Mucosa of descending colon (tissue), 3 donors: Measurements from ENCODE around the gene MYO7B. TPM values are rescaled to one million over a fixed set of nuclear protein-coding genes. Genes with fewer than 3 reads are reported as not detected.

Experiments
- ATAC-seq: fragments of 200-7000 bp; cut with Tn5 transposase; one replicate; pipeline ENCODE4 v1.9.1; 2020; ENCODE audit warnings: mild to moderate bottlenecking, moderate library complexity
- DNase-seq, 3 donors: peaks; one replicate each; pipeline ENCODE4 v3.0.0-alpha.2; 2020
- H3K36me3 ChIP-seq: fragments of 200-600 bp; one replicate; pipeline ENCODE4 v1.8.0; 2021; ENCODE audit warnings: low read depth, mild to moderate bottlenecking
- H3K4me1 ChIP-seq: fragments of 200-600 bp; one replicate; pipeline ENCODE4 v1.8.0; 2021; ENCODE audit warnings: low read depth, mild to moderate bottlenecking
- H3K4me3 ChIP-seq: fragments of 200-600 bp; one replicate; pipeline ENCODE4 v1.8.0; 2021; ENCODE audit warnings: mild to moderate bottlenecking
- H3K9me3 ChIP-seq: fragments of 200-600 bp; one replicate; pipeline ENCODE4 v1.8.0; 2021; ENCODE audit warnings: mild to moderate bottlenecking
- CTCF ChIP-seq: fragments of 200-600 bp; IDR thresholded peaks from one replicate; pipeline ENCODE4 v1.8.0; 2022; ENCODE audit warnings: antibody characterized with exemption, mild to moderate bottlenecking
- intact Hi-C, 2 donors: fragments of 100-400 bp; cut with DNase I in 1 of 2; cut with micrococcal nuclease in 1 of 2; formaldehyde crosslinking; loops; one replicate each; pipeline versions ENCODE4 v1.11.0 to v1.11.1; 2022; cut with DNase I, micrococcal nuclease
- total RNA-seq, 3 donors: library from RNA; stranded (reverse); fragmentation: NEBNext Ultra II Directional in 2 of 3; extraction: Animal tissue kit (Norgen Biotek cat#: 25700) in 2 of 3; gene quantifications; one replicate each; pipeline versions ENCODE4 v1.2.1 to v1.2.4, GENCODE V29; 2021 to 2023
- donor health status: DM: no; HTN: no; CAD: no; lungs with moderate emphysema.
- donor health status: DM: no; HTN: no; CAD: no.
- donor health status: DM: no; HTN: yes; CAD: no.

MYO7B gene
- total RNA-seq, 3 donors from 2014 or later: 118 to 305 (median 199) TPM

- intact Hi-C loops: no loop called here
- Histone ChIP-seq H3K4me3 (no peak overlapping the region), H3K36me3 (no peaks in the 10 kb centered on the region), H3K9me3 (no peaks in the 10 kb centered on the region), H3K4me1 (peaks cover 4% of the 10 kb centered on the region)
- no peak for TF ChIP-seq CTCF
- DNase-seq (no peak), ATAC-seq (no peak)
Observed at GRCh38 chr2:127663566-127664064, 128.1 kb downstream of the MYO7B start.

GRCh38 chr2:127664065-127664894 lies 128.8 kb downstream of the MYO7B start:
- Histone ChIP-seq H3K36me3 (no peaks in the 10 kb centered on the region), H3K4me3 (no peak overlapping the region), H3K9me3 (no peaks in the 10 kb centered on the region), H3K4me1 (peaks cover 4% of the 10 kb centered on the region)
- intact Hi-C loops: no loop called here
- DNase-seq: peak in 2 of 3 donors; percentile 26 to 43
- ATAC-seq: peak; percentile 28
- TF ChIP-seq CTCF: no peak

- Histone ChIP-seq H3K9me3 (no peaks in the 10 kb centered on the region), H3K4me1 (peaks cover 4% of the 10 kb centered on the region), H3K36me3 (no peaks in the 10 kb centered on the region), H3K4me3 (no peak overlapping the region)
- ATAC-seq (no peak), DNase-seq (no peak)
- intact Hi-C loops: no loop called here
- TF ChIP-seq CTCF: no peak
Observed at GRCh38 chr2:127664895-127665225, 129.4 kb downstream of the MYO7B start.

- Histone ChIP-seq H3K4me3 (no peak overlapping the region), H3K9me3 (no peaks in the 10 kb centered on the region), H3K36me3 (no peaks in the 10 kb centered on the region), H3K4me1 (peaks cover 4% of the 10 kb centered on the region)
- ATAC-seq (no peak), DNase-seq (no peak)
- intact Hi-C loops: no loop called here
- no peak for TF ChIP-seq CTCF
Observed at GRCh38 chr2:127665267-127665893, 129.9 kb downstream of the MYO7B start.

- no peak overlapping the region for H3K4me3 ChIP-seq
- H3K4me1 ChIP-seq: peaks cover 4% of the 10 kb centered on the region
- intact Hi-C loops: no loop called here
- ATAC-seq (no peak), DNase-seq (no peak)
- TF ChIP-seq CTCF: no peak
- H3K9me3 ChIP-seq: no peaks in the 10 kb centered on the region
- no peaks in the 10 kb centered on the region for H3K36me3 ChIP-seq
Observed at GRCh38 chr2:127669056-127669455, 133.6 kb downstream of the MYO7B start.
